Smooth muscle cell (in vitro differentiated cells): ENCODE results near the gene SLC25A26. TPM values are rescaled to one million over a fixed set of nuclear protein-coding genes. Genes with fewer than 3 reads are reported as not detected.

Experiments used
- DNase-seq: peaks from one replicate; lab custom pipeline; 2025; ENCODE audit not compliant: unreplicated experiment; lab: John Stamatoyannopoulos, UW
- H2AFZ ChIP-seq: fragments of 200-600 bp; sonication (generic); 2 replicates; pipeline ENCODE4 v1.6.0; 2016; ENCODE audit warnings: antibody characterized with exemption, low read depth, mild to moderate bottlenecking
- H3F3A ChIP-seq: fragments of 200-600 bp; sonication (generic); 2 replicates; pipeline ENCODE4 v1.6.0; 2017; ENCODE audit warnings: antibody characterized with exemption, low read depth
- H3K27ac ChIP-seq: fragments of 200-600 bp; sonication (generic); 2 replicates; pipeline ENCODE4 v1.5.1; 2016; ENCODE audit warnings: low read depth, mild to moderate bottlenecking
- H3K27me3 ChIP-seq: fragments of 200-600 bp; sonication (generic); 2 replicates; pipeline ENCODE4 v1.6.1; 2016; ENCODE audit warnings: low read depth, mild to moderate bottlenecking
- H3K36me3 ChIP-seq: fragments of 200-600 bp; sonication (generic); 2 replicates; pipeline ENCODE4 v1.5.1; 2016; ENCODE audit warnings: low read depth
- H3K4me1 ChIP-seq: fragments of 200-600 bp; sonication (generic); 2 replicates; pipeline ENCODE4 v1.5.1; 2016; ENCODE audit warnings: low read depth
- H3K4me2 ChIP-seq: fragments of 200-600 bp; sonication (generic); 2 replicates; pipeline ENCODE4 v1.6.0; 2016; ENCODE audit warnings: mild to moderate bottlenecking
- H3K4me3 ChIP-seq: fragments of 200-600 bp; sonication (generic); 2 replicates; pipeline ENCODE4 v1.5.1; 2016; ENCODE audit warnings: mild to moderate bottlenecking
- H3K79me2 ChIP-seq: fragments of 200-600 bp; sonication (generic); 2 replicates; pipeline ENCODE4 v1.6.0; 2016; ENCODE audit warnings: low read depth, mild to moderate bottlenecking
- H3K9ac ChIP-seq: fragments of 200-600 bp; sonication (generic); 2 replicates; pipeline ENCODE4 v1.6.0; 2016; ENCODE audit warnings: low read depth
- H3K9me3 ChIP-seq: fragments of 200-600 bp; sonication (generic); replicated peaks from 2 replicates; pipeline ENCODE4 v1.5.1; 2016; ENCODE audit warnings: low read depth
- H4K20me1 ChIP-seq: fragments of 200-600 bp; sonication (generic); 2 replicates; pipeline ENCODE4 v1.6.0; 2016; ENCODE audit warnings: low read depth
- CTCF ChIP-seq: fragments of 200-600 bp; sonication (generic); IDR thresholded peaks from 2 replicates; pipeline ENCODE4 v1.5.1; 2017; ENCODE audit warnings: borderline replicate concordance, mild to moderate bottlenecking, antibody characterized with exemption; ENCODE audit not compliant: insufficient read depth, poor library complexity, severe bottlenecking
- WGBS: methylation state at CpG from one replicate; pipeline ENCODE4 v1.1.7; 2016; ENCODE audit warnings: low lambda C conversion rate; 5-methylcytosine and 5-hydroxymethylcytosine counted together
- polyA plus RNA-seq: library from polyadenylated mRNA; unstranded; fragments of >200 nt; fragmentation: Nextera tagmentation; extraction: Ambion mirVana; gene quantifications from 2 replicates; pipeline ENCODE4 v1.2.1, GENCODE V29; 2016
- total RNA-seq: library from RNA; depleted of rRNA; stranded (reverse); fragments of >200 nt; gene quantifications from 2 replicates; pipeline ENCODE4 v1.2.3, GENCODE V29; 2014

Gene SLC25A26
- total and polyA plus RNA-seq, 2 experiments from 2014 or later, result 8.9 to 18.9 TPM

GRCh38 chr3:66195347-66195783 lies 25.4 kb upstream of the SLC25A26 start:
- Histone ChIP-seq H3K27me3 (peaks cover 16% of the 10 kb centered on the region), H3K4me1 (peaks cover 2% of the 10 kb centered on the region), H3K36me3 (no peaks in the 10 kb centered on the region), H3K9me3 (no peaks in the 10 kb centered on the region), H3K4me2 (peak overlapping the region; percentile 67), H3K79me2 (no peaks in the 10 kb centered on the region), H3K4me3 (peak overlapping the region; percentile 16), H4K20me1 (no peaks in the 10 kb centered on the region), H2AFZ (no peak overlapping the region), H3F3A (no peaks in the 10 kb centered on the region), H3K9ac (no peak overlapping the region), H3K27ac (no peak overlapping the region)
- 27% methylated on average over 21 of the region's 21 CpGs for WGBS
- TF ChIP-seq CTCF, result peak; percentile 14
- no peak for DNase-seq

GRCh38 chr3:66196633-66197032 lies 24.2 kb upstream of the SLC25A26 start:
- H3K79me2 ChIP-seq, result no peaks in the 10 kb centered on the region
- no peaks in the 10 kb centered on the region for H3K36me3 ChIP-seq
- H3K27ac ChIP-seq, result no peak overlapping the region
- no peaks in the 10 kb centered on the region for H3K9me3 ChIP-seq
- no peak overlapping the region for H3K4me2 ChIP-seq
- peaks cover 2% of the 10 kb centered on the region for H3K4me1 ChIP-seq
- H3F3A ChIP-seq, result no peaks in the 10 kb centered on the region
- no peaks in the 10 kb centered on the region for H4K20me1 ChIP-seq
- H3K4me3 ChIP-seq, result no peak overlapping the region
- DNase-seq, result no peak
- peak; percentile 51 for TF ChIP-seq CTCF
- H3K27me3 ChIP-seq, result peaks cover 16% of the 10 kb centered on the region
- H2AFZ ChIP-seq, result no peak overlapping the region
- no peak overlapping the region for H3K9ac ChIP-seq

- H3K4me1 ChIP-seq, result peaks cover 2% of the 10 kb centered on the region
- no peak for TF ChIP-seq CTCF
- no peaks in the 10 kb centered on the region for H3K36me3 ChIP-seq
- DNase-seq, result no peak
- H3K9me3 ChIP-seq, result no peaks in the 10 kb centered on the region
- H3F3A ChIP-seq, result no peaks in the 10 kb centered on the region
- H2AFZ ChIP-seq, result no peak overlapping the region
- WGBS, result 82% methylated on average over 7 of the region's 7 CpGs
- H3K27me3 ChIP-seq, result peaks cover 16% of the 10 kb centered on the region
- no peak overlapping the region for H3K4me3 ChIP-seq
- no peaks in the 10 kb centered on the region for H3K79me2 ChIP-seq
- H3K4me2 ChIP-seq, result no peak overlapping the region
- H3K9ac ChIP-seq, result no peak overlapping the region
- no peak overlapping the region for H3K27ac ChIP-seq
- H4K20me1 ChIP-seq, result no peaks in the 10 kb centered on the region
Measured at GRCh38 chr3:66198437-66199088, 22.2 kb upstream of the SLC25A26 start.

GRCh38 chr3:66199089-66199473 lies 21.7 kb upstream of the SLC25A26 start:
- Histone ChIP-seq H3K4me3 (no peak overlapping the region), H3K9ac (no peak overlapping the region), H3K36me3 (no peaks in the 10 kb centered on the region), H2AFZ (no peak overlapping the region), H3K9me3 (no peaks in the 10 kb centered on the region), H3K4me2 (no peak overlapping the region), H3K79me2 (no peaks in the 10 kb centered on the region), H4K20me1 (no peaks in the 10 kb centered on the region), H3K27ac (no peak overlapping the region), H3K27me3 (peaks cover 16% of the 10 kb centered on the region), H3F3A (no peaks in the 10 kb centered on the region), H3K4me1 (peaks cover 2% of the 10 kb centered on the region)
- 91% methylated on average over 1 of the region's 1 CpG for WGBS
- TF ChIP-seq CTCF, result no peak
- no peak for DNase-seq
